Measurements from ENCODE around the gene SRPRB.

The SRPRB gene

DNA sequence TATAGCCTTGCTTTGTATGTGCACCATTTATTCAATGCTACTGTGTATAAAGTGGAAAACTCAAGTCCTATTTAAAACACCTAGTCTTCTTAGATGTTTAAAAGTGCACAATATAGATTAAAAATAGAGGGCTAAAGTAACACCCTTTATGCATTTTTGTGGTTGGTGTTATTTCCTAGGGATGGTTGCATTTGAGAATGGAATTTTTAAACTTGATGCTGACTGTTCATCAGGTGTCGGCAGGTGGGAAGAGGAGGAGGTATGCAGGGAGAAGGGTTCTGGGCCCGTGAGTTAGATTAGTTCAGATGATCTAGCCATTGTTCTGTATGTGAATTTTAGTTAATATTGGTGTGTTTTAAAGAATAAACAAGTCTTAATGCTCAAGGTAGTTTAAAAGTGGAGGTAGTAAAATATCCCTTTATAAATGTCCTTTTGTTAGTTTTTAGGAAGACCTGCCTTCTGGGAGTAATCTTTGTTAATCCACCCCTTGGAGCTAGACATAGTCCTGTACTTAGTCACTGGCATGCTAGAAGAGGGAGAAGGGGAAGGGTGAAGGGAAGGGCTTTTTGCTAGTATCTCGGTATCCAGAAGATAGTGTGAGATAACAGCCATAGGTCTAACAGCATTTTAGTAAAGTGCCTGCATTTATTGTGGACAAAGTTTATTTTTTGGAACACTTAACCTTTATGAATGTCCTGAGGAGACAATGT lies 8.1 kb upstream of the SRPRB start:
- DNase-seq (ENCODE audit: low read depth): no peak
- TF ChIP-seq, protein P1, sequence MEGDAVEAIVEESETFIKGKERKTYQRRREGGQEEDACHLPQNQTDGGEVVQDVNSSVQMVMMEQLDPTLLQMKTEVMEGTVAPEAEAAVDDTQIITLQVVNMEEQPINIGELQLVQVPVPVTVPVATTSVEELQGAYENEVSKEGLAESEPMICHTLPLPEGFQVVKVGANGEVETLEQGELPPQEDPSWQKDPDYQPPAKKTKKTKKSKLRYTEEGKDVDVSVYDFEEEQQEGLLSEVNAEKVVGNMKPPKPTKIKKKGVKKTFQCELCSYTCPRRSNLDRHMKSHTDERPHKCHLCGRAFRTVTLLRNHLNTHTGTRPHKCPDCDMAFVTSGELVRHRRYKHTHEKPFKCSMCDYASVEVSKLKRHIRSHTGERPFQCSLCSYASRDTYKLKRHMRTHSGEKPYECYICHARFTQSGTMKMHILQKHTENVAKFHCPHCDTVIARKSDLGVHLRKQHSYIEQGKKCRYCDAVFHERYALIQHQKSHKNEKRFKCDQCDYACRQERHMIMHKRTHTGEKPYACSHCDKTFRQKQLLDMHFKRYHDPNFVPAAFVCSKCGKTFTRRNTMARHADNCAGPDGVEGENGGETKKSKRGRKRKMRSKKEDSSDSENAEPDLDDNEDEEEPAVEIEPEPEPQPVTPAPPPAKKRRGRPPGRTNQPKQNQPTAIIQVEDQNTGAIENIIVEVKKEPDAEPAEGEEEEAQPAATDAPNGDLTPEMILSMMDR (conservative IDR thresholded peaks at IDR 0.05; ENCODE audit: low read depth, low read length): no peak

DNA sequence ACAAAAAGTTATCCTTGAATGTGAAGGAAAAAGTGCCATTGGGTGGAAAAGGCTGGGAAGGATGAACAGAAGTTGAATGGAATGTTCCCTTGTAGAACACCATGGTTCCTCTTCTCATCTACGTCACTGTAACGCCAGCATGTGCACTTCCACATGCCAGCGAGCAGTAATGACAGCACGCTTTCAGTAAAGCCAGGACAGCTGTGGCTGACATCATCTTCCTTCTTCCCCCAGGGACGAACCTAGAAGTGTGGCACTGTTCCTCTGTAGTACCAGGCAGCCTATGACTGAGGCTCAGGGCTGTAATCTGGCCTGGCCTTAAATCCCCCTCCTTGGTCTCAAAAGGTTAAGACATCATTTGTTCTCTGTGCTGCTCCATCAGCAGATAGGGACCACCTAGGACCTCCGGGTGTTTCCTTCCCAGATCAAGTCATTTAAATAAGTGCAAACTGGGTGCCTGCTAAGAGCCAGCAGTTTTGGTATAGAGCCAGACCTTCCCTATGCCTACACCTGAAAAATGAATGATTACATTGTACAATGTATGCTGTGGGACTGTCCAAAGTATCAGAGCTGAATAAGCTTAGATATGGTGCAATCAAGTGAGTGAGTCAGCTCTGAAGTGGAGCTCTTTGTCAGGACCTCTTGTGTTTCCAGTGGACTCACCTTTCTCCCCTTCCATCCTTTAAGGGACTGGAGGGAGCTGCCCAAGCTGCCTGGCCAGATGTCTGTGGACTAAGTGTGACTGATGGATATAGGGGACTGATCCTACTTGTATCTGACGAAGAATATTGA lies 5.6 kb upstream of the SRPRB start:
- peak; percentile 38 for DNase-seq (ENCODE audit: low read depth)
- TF ChIP-seq, protein P1 (conservative IDR thresholded peaks at IDR 0.05; ENCODE audit: low read depth, low read length): no peak
- H3K4me3 ChIP-seq (ENCODE audit: low read depth, low read length): no peak overlapping the region

More for the DNA sequence above, 8.1 kb upstream of the SRPRB start:
- H3K4me3 ChIP-seq (ENCODE audit: low read depth, low read length): no peak overlapping the region

DNA sequence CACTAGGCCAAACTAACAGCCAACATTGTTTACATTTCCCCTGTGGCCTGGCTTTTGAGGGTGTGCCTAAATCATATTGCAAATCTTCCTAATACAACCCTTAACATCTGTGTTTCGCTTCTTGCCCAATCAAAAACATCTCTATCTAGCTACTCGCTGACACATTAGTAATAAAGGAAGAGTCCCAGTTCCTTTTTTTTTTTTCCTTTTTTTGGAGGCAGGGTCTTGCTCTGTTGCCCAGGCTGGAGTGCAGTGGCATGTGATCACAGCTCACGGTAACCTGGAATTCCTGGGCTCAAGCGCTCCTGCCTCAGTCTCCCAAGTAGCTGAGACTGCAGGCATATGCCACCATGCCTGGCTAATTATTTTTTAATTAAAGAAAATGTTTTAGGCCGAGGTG lies 2.1 kb upstream of the SRPRB start:
- DNase-seq (ENCODE audit: low read depth): no peak
- TF ChIP-seq, protein P1 (conservative IDR thresholded peaks at IDR 0.05; ENCODE audit: low read depth, low read length): no peak
- no peak overlapping the region for H3K4me3 ChIP-seq (ENCODE audit: low read depth, low read length)

DNA sequence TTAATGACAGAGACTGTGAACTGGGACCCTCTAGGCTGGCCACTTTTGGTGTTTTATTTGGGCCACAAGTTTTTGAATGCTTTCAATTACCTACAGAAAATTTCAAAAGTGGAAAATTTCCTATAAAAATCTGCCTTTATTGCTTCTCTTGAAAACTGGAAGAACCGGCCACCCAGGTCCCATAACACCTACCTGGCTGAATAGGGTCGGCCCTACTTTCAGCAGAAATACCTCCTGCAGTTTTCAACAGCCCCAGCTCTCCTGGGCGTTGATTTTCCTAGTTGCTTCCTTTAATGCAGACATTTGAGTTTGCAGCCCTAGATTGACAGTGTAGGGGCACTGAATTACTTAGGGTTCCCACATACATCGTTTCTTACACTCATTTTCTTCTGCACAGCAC lies 719 bp upstream of the SRPRB start:
- no peak overlapping the region for H3K4me3 ChIP-seq (ENCODE audit: low read depth, low read length)
- TF ChIP-seq, protein P1 (conservative IDR thresholded peaks at IDR 0.05; ENCODE audit: low read depth, low read length): no peak
- DNase-seq (ENCODE audit: low read depth): no peak

DNA sequence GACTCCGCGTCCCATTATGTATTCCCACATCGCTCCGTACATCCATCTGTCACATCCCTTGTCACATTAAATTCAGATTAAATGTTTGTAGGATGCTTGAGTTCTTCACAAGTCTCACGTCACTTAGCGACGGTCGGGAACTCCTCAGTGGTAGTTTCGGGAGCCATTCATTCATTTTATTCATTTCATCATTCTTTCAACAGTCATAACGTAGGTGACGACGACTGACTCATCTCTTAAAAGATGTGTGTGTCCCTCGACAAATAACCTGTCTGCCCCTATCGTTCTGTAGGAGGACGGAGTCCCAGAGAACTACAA lies 272 bp upstream of the SRPRB start:
- DNase-seq (ENCODE audit: low read depth): no peak
- H3K4me3 ChIP-seq (ENCODE audit: low read depth, low read length): peak overlapping the region; percentile 98
- TF ChIP-seq, protein P1 (conservative IDR thresholded peaks at IDR 0.05; ENCODE audit: low read depth, low read length): no peak

DNA sequence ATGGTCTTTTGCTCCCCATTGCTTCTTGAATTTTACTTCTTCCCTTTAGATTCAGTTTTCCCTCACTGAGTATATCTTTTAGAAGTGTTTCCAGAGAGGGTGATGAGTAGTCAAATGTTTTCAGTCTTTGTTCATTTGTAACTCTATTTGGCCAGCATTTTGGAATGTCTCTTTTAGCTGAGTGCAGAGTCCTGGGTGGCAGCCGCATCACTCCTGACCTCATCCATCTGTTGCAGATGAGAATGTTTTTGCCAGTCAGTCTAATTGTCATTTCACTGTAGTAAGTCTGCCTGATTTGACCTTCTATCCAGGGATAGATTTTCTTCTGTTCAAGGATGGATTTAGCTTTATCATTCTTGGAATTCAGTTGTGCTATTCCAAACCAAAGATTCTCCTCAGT lies 7.3 kb downstream of the SRPRB start:
- TF ChIP-seq, protein P1 (conservative IDR thresholded peaks at IDR 0.05; ENCODE audit: low read depth, low read length): no peak
- peak; percentile 6 for DNase-seq (ENCODE audit: low read depth)
- no peak overlapping the region for H3K4me3 ChIP-seq (ENCODE audit: low read depth, low read length)

Measured in choroid plexus epithelial cell (primary cell).